DMS79 (cell line): Measurements from ENCODE around the gene MASP1.
"Not testable (repeated sequence)": the region's sequence is repeated elsewhere in the genome, so short reads cannot be mapped to it uniquely, and the experiment has no call there.

Experiments
- DNase-seq: peaks from one replicate; lab custom pipeline; 2025; lab: John Stamatoyannopoulos, UW

The MASP1 gene

DNA sequence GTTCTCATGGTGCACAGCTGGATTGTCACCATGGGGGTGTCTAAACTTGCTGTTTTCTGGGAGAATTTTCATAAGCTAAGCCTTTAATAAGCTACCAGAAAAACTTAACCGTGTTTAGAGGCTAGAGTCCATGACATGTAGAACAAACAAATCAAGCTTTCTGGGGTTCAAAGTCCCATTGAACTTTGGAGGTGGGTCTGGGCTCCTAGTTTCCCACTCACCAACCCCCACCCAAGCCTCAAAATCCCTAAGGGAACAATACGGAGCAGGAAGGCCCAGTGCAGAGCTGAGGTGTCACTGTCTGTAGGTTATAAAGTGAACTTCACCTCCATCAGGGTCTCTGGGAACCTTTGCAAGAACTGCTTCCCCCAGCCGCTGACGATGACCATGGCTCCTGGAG lies 68.7 kb downstream of the MASP1 start:
- DNase-seq, result no peak

DNA sequence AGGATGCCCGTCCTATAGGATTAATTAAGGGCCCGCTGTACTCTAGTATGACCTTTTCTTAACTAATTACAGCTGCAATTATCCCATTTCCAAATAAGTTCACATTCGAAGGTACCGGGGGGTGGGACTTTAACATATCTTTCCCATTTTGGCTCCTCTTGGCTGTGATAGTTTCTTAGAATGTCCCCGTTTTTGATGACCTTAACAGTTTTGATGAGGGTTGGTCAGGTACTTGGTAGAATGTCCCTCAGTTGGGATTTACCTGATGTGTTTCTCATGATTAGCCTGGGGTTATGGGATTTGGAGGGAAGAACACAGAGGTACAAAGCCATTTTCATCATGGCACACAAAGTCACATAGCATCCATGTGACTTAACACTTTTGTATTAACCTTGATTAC lies 76.1 kb downstream of the MASP1 start:
- DNase-seq, result no peak

DNA sequence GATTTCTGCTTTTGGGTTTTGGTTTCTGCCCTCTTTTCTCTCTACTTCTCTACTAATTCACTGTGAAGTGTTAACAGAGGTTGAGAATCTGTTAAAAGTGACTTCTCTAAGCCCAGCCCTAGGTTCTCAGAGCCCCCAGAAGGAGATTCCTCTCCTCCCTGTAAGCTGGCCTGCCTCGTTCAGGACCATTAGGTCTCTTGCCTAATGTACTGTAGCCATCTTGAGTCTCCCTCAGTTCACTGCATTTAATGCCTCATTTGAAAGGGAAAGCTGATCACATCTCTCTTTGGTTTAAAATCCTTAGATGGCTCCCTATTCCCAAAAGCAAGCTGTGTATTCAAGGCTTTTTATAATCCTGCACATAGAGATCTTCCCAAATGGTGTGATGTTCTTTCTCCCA lies 77.9 kb downstream of the MASP1 start:
- peak; percentile 15 for DNase-seq

DNA sequence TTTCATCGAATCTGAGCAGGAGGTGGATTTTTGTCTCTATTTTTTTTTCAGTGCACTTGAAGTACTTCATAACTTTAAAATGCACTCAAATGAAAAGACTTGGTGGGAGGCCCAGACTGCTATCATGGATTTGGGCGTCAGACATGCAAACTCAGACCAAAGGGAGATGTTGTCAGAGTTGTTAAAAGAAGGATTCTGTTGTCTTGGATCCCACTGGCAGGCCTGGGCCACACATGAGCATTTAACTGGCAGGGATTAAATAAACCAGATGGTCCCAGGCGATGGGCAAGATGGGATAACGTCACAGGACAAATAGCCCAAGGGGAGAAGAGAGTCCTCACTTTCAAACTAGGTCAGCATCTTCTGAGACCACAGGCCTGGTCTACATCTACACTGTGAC lies 78.8 kb downstream of the MASP1 start:
- DNase-seq, result no peak

DNA sequence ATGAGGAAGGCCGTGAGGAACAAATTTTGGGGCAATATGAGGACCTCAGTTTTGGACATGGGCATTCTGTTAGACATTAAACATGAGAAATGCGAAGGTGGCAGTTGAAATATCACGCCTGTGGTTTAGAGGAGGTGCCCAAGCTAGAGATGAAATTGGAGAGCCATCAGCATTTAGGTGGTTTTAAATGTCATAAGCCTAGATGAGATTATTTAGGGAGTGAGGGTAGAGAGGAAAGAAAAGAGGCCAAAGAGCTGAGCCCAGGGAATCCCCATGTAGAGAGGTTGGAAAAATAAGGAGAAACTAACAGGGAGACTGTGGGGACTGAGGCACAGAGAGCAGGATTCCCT lies 79.4 kb downstream of the MASP1 start:
- DNase-seq, result no peak

DNA sequence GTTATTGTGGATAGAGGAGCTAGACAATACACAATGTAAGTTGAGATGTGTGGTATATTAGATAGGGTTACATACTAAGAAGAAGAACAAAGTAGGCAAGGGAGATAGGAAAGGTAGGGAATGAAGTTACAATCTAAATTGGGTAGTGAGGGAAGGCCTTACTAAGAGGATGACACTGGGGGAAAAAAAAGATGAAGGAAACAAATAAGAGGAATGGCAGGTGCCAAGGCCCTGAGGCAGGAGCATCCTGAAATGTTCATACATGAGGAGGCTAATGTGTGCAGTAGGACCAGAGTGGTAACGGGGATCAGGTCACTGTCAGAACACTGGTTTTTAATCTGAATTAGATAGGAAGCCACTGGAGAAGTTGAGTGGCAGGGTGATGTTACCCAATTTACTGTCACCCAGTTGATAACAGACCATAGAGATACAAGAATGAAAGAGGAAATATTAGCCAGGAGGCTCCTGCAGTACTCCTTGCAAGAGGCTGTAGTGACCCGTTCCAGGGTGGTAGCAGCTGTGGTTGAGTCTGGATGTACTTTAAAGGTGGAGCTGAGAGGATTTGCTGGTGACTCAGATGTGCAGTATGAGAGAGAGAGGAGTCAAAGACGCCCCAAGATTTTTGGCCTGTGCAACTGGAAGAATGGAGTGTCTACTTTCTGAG lies 79.9 kb downstream of the MASP1 start:
- no peak for DNase-seq

DNA sequence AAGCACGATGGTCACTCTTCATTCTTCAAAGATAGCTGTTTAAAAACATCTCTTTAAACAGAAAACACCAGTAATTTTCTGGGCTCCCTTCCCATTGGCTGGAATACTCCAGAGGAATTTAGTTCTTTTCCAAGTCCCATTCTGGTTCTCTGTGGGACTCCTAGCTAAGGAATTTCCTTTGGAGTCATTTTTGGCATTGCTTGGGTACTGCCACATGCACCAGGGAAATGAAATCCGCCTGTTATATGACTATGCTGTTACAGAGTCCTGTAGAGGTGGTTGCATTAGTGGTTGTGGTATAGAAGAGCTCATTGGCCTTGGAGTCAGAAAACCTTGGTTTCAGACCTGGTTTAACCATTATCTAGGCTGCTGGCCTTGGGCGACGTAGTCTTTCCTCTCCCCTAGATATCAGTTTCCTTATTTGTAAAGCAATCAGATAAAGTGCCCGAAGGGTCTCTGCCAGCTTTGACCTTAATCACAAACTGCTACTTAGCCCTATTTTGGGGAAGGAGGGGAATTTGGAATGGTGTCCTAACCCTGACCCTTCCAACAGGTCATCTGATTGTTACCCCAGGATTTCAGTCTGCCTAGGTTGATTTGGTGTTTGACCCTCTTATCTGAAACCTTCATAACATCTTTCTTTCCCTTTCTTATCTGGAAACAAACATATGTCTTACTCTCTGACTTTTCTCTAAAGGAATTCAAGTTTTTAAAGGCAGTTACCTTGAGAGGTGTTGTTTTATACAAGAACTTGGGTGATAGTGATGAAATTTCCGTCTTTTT lies 80.8 kb downstream of the MASP1 start:
- DNase-seq, result no peak

DNA sequence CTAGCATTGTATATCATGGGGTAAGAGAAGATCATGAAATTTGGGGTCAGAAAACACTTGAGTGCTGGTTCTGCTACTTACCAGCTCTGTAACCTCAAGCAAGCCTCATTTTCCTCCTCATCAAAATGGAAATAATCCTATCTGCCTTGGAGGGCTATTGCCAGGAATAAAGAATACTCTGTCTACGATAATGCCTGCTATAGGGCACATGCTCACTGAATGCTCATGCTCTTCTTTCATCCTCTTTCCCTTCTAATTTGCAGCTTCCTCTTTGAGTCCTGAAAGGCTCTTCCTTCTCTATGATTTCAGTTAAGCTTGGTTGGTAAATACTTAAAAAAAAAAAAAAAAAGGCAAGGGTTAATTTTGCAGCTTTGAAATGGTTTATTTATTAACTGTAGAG lies 81.4 kb downstream of the MASP1 start:
- DNase-seq, result no peak

DNA sequence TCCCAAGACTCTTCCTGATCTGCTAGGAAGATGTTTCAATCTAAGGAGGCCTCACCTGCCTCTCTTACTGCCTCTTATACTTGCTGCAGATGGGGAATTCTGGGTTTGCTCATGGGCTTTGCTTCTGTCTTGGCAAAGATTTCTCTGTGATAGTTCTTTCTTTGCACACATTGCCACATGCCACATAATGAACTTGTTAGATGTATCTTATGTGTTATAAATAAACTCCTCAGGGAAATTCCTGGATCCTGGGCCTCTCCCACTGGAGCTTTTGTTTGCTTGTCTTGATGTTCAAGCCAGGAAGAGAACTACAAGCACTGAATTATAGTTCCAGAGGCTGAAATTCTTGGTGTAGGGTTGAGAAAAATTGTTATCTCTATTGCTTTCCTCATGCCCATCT lies 82.0 kb downstream of the MASP1 start:
- DNase-seq, result no peak

DNA sequence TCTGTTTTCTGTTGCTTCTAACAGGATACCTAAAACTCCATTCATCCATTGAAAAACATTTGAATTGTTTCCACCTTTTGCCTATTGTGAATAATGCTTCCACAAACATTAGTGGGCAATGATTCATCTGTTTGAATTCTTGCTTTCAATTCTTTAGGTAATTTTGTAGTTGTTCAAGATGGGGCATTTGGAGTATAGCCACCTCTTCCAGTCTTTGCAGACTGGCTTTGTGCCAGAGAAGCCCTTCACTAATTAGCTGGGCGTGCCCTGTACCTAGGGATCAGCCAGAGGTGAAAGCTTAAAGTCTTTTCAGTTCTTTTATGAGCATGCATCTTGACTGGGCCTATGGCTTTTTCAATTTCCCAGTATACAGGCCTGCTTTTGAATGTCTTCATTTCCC lies 83.4 kb downstream of the MASP1 start:
- peak; percentile 73 for DNase-seq

DNA sequence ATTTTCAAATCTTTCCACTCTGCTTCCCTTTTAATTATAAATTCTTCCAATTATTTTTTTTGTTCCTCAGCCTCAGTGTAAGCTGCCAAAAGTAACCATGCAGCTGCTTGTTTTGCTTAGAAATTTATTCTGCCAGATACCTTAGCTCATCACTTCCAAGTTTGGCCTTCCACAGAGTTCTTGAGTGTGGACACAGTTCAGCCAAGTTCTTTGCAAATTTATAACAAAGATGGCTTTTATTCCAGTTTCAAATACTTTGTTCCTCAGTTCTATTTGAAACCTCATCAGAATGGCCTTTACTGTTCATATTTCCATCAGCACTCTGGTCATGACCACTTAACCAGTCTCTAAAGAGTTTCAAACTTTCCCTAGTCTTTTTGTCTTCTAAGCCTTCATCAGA lies 83.9 kb downstream of the MASP1 start:
- no peak for DNase-seq

DNA sequence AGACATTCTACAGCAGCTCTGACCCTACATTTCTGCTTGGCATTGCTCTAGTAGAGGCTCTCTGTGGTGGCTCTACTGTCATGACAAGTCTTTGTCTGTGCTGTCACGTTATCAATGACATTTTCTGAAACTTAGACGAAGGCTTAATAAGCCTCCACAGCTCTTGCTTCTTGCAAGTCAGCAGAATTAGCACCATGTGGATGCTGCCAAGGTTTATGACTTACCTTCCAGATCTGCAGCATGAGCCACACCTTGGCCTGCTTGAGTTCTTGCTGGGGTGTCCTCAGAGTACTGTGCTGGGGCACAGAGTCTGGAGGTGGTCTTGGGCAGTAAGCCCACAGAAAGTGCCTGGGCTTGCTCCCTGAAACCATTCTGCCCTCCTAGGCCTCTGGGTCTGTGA lies 84.5 kb downstream of the MASP1 start:
- DNase-seq, result no peak

DNA sequence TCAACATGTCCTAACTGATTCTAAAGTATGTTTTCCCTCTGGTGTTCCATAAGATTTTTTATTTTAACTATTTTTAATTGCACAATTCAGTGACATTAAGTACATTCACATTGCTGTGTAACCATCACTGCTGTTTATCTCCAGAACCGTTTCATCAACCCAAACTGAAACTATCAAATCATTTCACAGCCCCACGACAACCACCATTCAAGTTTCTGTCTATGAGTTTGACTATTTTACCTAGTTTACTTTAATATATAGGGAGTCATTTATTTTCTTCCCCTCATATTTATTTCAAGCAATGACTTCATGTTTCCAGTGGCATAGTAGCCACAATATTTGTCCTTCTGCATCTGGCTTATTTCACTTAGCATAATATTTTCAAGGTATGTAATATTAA lies 85.9 kb downstream of the MASP1 start:
- DNase-seq, result no peak

DNA sequence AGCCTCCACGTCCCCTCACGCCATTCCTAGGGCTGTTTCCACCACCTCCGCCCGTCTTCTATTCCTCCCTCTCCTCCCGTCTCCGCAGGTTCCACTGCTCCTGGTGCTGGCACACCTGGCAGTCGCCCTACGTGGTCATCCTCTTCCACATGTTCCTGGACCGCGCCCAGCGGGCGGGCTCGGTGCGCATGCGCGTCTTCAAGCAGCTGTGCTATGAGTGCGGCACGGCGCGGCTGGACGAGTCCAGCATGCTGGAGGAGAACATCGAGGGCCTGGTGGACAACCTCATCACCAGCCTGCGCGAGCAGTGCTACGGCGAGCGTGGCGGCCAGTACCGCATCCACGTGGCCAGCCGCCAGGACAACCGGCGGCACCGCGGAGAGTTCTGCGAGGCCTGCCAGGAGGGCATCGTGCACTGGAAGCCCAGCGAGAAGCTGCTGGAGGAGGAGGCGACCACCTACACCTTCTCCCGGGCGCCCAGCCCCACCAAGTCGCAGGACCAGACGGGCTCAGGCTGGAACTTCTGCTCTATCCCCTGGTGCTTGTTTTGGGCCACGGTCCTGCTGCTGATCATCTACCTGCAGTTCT lies 92.0 kb downstream of the MASP1 start:
- DNase-seq, result not testable (repeated sequence)

DNA sequence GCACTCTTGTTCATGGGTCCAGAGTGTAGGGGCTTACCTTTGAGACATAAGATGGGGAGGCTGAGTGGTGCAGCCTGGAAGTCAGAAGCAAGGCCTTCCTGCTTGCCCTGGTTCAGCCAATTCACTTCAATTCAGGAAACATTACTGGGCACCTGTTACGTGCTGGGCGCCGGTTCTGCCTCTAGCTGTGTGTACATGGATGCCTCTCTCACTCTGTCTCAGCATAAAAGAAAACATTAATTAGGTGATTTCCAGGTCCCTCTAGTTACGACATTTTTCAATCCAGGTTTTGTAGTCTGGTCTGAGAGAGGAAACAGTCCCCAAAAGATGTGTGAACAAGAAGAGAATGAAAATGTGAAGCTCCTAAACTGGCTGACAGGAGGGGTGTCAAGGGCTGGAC lies 93.0 kb downstream of the MASP1 start:
- DNase-seq, result no peak

DNA sequence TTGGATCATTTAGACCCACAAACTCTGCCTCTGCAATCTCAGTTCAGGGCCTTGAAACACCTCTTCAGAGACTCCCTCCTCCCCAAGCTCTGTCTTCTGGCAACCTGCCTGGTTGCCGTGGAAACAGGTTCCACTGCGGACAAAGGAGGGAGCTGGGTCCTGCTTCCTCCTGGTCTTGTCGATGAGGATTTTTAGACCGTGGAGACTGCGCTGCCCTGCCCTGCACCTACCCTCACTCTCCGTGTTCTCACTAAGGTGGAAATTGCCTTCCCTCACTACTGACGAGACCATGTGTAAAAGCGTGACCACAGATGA lies 94.2 kb downstream of the MASP1 start, which contains the start of gene RTP1:
RTP1 (plus strand) TSS at position 152 of the 315 bp plus-strand sequence; CDS start at position 182, 30 bp downstream.
- peak; percentile 69 for DNase-seq

DNA sequence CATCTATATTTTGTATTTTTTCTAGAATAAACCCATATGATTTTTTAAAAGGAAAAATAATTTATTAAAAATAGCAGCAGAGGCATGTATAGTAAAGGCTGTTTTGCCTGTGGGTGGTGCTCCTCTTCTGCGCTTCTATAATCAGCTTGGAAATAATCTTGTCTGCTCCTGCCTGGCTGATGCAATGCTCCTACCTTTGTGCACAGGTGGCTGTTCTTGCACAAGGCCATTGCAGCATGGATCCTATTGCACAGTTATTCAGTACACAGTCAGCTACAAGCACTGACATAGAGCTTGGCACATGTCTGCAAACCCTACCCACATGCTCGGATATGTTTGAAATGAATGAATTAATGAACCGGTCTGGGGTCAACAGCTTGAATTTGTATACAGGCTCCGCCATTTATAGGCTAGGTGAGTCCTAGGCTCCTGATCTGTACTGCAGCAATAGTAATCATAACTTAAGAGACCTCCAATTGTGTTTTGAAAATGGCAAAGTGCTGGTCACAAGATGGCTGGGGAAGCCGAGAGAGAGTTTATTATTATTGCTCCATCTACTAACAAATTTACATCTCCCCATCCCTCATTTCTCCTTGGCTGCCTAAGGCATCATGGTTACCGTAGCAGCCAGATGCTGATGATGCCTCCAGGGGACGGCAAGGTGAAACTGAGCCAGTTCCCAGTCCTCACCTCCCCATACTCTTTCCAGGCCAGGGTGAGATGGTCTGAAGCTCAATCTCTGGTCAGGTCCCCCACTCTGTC lies 94.8 kb downstream of the MASP1 start:
- DNase-seq, result no peak

DNA sequence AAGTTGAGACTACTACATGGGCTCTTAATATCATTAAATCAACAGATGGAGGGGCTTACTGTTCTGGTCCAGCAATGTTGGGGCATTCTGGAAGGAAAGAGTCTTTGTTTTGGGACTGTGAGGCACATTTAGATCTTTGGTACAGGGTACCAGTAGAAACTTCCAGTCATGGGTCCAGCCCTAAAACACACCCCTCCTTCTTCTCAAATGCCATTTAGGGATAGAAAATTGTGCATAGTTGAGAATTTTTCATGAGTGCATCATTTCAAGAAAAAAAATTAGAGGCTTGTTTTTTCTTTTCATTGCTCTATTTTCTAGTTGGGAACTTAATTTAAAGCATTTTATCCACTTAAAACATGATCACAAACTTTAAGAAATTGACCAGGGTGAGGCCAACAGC lies 98.4 kb downstream of the MASP1 start:
- no peak for DNase-seq

DNA sequence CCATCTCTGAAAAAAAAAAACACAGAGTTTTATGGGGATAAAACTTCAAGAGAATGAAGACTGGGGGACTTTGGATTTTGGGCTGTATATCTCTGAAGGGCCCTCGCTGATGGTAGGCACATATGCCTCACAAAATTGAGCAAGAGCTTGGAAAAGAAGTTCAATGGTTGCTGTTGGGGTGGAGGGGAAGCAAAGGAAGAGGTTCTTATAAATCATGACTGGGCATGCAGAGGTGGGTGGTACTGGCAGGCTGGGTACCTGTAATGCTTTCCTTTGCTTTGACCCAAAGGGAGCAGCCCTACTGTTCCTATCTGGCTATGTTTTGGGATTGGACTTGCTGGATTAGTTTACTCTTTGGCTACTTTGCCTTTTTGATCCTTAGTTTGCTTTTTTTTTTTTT lies 100.3 kb downstream of the MASP1 start:
- DNase-seq, result no peak

DNA sequence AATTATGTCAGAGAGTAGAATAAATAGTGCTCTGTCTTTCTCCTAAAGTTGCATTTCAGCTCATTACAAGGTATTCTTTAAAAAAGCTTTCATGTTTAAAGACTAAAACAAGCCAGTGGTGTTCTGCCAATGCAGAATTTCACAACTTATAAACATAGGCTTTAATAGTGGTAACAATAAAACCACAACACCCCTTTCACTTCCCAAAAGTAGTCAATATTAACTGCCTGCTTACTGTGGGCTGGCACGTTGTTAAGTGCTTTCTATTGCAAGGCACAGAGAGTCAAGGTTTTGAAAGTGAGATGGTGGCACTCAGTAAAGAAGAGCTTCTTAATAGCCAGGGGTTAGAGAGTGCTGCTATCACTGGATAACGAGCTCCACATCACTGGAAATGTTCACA lies 102.6 kb downstream of the MASP1 start:
- no peak for DNase-seq

DNA sequence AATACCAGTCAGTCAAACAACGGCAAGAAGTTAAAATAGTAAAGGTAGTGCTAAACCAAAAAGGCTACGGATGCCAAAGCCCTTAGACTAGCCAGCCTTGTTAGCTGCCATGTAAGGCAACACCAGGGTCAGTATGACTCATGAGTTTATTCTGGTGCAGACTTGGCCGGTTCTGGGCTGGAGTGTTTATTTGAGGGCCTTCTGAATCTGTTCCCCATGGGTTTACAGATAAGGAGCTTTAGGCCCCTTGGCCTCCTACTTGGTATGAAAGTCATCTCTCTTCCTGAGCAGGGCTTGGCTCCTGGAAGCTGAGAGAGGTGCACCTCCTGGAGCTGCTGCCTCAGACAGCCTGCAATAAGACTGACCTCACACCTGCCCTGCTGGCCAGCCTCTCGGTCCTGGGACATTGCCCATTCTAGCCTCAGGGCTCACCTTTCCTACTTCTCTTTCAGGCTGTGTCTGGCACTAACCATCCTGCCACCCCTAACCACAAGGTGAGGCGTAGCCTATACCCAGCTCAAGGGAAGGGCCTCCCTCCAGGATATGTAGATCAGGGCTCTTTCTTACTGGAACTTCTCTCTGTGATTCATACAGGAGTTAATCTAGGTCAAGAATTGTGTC lies 104.6 kb downstream of the MASP1 start:
- no peak for DNase-seq

DNA sequence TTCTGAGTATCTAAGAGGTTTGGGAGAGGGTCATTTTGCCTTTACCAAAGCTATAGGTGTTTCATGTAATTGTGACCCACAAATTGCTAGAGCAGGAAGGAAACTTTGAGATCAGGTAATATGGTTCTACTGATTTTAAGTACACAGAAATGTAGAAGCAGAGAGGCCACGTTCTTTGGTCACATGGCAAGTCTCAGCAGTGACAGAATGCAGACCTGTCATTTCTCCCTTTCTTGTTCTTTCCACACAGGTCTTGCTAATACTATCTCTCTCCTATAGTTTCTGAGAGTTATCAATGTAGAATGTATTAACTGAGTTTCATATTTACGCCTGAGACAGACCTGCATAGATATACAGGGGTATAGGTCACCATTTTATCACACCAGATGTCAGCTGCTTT lies 105.2 kb downstream of the MASP1 start:
- DNase-seq, result no peak
